Bronchial epithelial cell (primary cell): ENCODE data around the gene CALD1. TPM values are rescaled to one million over a fixed set of nuclear protein-coding genes. Genes with fewer than 3 reads are reported as not detected.

ENCODE experiments used
- DNase-seq: peaks from one replicate; pipeline ENCODE4 v3.0.0-alpha.2; 2010; ENCODE audit warnings: low read depth
- FAIRE-seq: peaks from 2 replicates; lab custom pipeline; 2011; peaks lifted over from hg19 to GRCh38; lab: Jason Lieb, UNC
- H3K27me3 ChIP-seq: 2 replicates; pipeline ENCODE4 v1.5.1; 2011; ENCODE audit warnings: low read length; ENCODE audit not compliant: control insufficient read depth, insufficient read depth
- H3K36me3 ChIP-seq: 2 replicates; pipeline ENCODE4 v1.5.1; 2011; ENCODE audit warnings: low read length; ENCODE audit not compliant: control insufficient read depth, insufficient read depth
- H3K4me3 ChIP-seq: 2 replicates; pipeline ENCODE4 v1.5.1; 2011; ENCODE audit warnings: mild to moderate bottlenecking, low read depth, low read length, control low read depth
- CTCF ChIP-seq: IDR thresholded peaks from 2 replicates; pipeline ENCODE4 v1.5.1; 2011; ENCODE audit warnings: mild to moderate bottlenecking, moderate library complexity, low read length, control low read depth, inconsistent platforms; ENCODE audit not compliant: insufficient read depth, severe bottlenecking
- total RNA-seq: library from RNA; depleted of rRNA; stranded (reverse); fragments of >200 nt; gene quantifications from 2 replicates; pipeline ENCODE4 v1.2.1, GENCODE V29; 2014

Gene CALD1
- total RNA-seq, 1 donor from 2014 or later = 71.3 TPM

- Histone ChIP-seq H3K4me3 (no peak overlapping the region), H3K36me3 (peaks cover 2% of the 10 kb centered on the region), H3K27me3 (no peaks in the 10 kb centered on the region)
- peak; percentile 32 for FAIRE-seq
- no peak for TF ChIP-seq CTCF
- no peak for DNase-seq
Measured at GRCh38 chr7:134865001-134865845, 85.8 kb downstream of the CALD1 start.

- no peak for TF ChIP-seq CTCF
- FAIRE-seq (no peak), DNase-seq (no peak)
- no peak overlapping the region for H3K4me3 ChIP-seq
- no peaks in the 10 kb centered on the region for H3K27me3 ChIP-seq
- H3K36me3 ChIP-seq = no peaks in the 10 kb centered on the region
Measured at GRCh38 chr7:134866617-134867016, 87.2 kb downstream of the CALD1 start.

GRCh38 chr7:134870156-134870555 is 90.7 kb downstream of the CALD1 start:
- Histone ChIP-seq H3K4me3 (no peak overlapping the region), H3K27me3 (no peaks in the 10 kb centered on the region), H3K36me3 (no peaks in the 10 kb centered on the region)
- DNase-seq = no peak
- FAIRE-seq = peak; percentile 7
- TF ChIP-seq CTCF = no peak

- TF ChIP-seq CTCF = no peak
- no peaks in the 10 kb centered on the region for H3K27me3 ChIP-seq
- FAIRE-seq (no peak), DNase-seq (no peak)
- H3K4me3 ChIP-seq = no peak overlapping the region
- no peaks in the 10 kb centered on the region for H3K36me3 ChIP-seq
Measured at GRCh38 chr7:134870781-134871180, 91.3 kb downstream of the CALD1 start.

- FAIRE-seq = peak; percentile 28
- TF ChIP-seq CTCF = no peak
Measured at GRCh38 chr7:134873253-134873652, 93.8 kb downstream of the CALD1 start.

More at GRCh38 chr7:134873253-134873652, 93.8 kb downstream of the CALD1 start:
- H3K36me3 ChIP-seq = no peaks in the 10 kb centered on the region
- H3K27me3 ChIP-seq = no peaks in the 10 kb centered on the region
- H3K4me3 ChIP-seq = no peak overlapping the region
- DNase-seq = no peak
